Vagina (tissue), 2 donors: ENCODE data around the gene SET.

Source experiments
- POLR2A ChIP-seq, 2 donors: fragments of 450-650 bp; IDR thresholded peaks; one replicate each; pipeline ENCODE4 v1.6.1; 2017; ENCODE audit warnings: antibody characterized with exemption in 2 of 2, mild to moderate bottlenecking in 2 of 2, moderate library complexity in 2 of 2
- POLR2AphosphoS5 ChIP-seq, 2 donors: sonication (generic); formaldehyde crosslinking; IDR thresholded peaks; one replicate each; pipeline ENCODE4 v1.9.0; 2017; ENCODE audit warnings: antibody characterized with exemption in 2 of 2, mild to moderate bottlenecking in 2 of 2, low read depth in 1 of 2; ENCODE audit not compliant: insufficient read depth in 1 of 2

DNA sequence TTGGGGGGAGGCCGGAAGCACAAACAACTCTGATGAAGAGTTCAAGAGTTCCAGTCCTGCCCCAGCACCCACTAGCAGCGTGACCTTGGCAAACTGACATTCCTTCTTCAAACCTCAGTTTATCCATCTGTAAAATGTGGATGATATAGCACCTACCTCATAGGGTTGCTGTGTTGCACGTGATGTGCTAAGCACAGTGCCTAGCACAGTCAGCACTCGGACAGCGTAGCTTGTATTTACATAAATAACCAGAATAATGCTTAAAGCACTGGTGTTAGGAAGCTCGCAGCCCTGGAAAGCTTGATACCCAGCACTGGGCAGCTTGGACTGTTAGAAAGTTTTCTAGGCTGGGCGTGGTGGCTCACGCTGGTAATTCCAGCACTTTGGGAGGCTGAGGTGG lies 18.4 kb downstream of the SET start:
- no peak for TF ChIP-seq POLR2A (IDR thresholded peaks at IDR 0.05)
- no peak for TF ChIP-seq POLR2AphosphoS5 (IDR thresholded peaks at IDR 0.05; ENCODE audit: insufficient read depth in 1 of 2, low read depth in 1 of 2)
